ENCODE results near the gene ETDA.
"Not testable (repeated sequence)": the region's sequence is repeated elsewhere in the genome, so short reads cannot be mapped to it uniquely, and the experiment has no call there.

DNA sequence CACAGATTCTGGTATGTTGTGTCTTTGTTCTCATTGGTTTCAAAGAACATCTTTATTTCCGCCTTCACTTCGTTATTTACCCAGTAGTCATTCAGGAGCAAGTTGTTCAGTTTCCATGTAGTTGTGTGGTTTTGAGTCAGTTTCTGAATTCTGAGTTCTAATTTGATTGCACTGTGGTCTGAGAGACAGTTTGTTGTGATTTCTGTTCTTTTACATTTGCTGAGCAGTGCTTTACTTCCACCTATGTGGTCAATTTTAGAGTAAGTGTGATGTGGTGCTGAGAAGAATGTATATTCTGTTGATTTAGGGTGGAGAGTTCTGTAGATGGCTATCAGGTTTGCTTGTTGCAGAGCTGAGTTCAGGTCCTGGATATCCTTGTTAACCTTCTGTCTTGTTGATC is 9.1 kb downstream of the ETDA start:
- TF ChIP-seq, protein P1, sequence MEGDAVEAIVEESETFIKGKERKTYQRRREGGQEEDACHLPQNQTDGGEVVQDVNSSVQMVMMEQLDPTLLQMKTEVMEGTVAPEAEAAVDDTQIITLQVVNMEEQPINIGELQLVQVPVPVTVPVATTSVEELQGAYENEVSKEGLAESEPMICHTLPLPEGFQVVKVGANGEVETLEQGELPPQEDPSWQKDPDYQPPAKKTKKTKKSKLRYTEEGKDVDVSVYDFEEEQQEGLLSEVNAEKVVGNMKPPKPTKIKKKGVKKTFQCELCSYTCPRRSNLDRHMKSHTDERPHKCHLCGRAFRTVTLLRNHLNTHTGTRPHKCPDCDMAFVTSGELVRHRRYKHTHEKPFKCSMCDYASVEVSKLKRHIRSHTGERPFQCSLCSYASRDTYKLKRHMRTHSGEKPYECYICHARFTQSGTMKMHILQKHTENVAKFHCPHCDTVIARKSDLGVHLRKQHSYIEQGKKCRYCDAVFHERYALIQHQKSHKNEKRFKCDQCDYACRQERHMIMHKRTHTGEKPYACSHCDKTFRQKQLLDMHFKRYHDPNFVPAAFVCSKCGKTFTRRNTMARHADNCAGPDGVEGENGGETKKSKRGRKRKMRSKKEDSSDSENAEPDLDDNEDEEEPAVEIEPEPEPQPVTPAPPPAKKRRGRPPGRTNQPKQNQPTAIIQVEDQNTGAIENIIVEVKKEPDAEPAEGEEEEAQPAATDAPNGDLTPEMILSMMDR (conservative IDR thresholded peaks at IDR 0.05; ENCODE audit: low read length) = not testable (repeated sequence)
- TF ChIP-seq EZH2phosphoT487 (IDR thresholded peaks at IDR 0.05; ENCODE audit: borderline replicate concordance, low read depth, low read length) = not testable (repeated sequence)

Data from OCI-LY7 (cell line).